ENCODE data around the gene FAM161A. TPM values are rescaled to one million over a fixed set of nuclear protein-coding genes. Genes with fewer than 3 reads are reported as not detected.

Gene FAM161A
- total and polyA plus RNA-seq, 2 experiments from 2014 or later = 16.2 to 27.4 TPM

GRCh38 chr2:61799099-61799498 is 54.8 kb downstream of the FAM161A start:
- Mint-ChIP-seq H3K27ac (no peak overlapping the region), H3K4me1 (no peaks in the 10 kb centered on the region), H3K27me3 (ENCODE audit: insufficient read depth, low read depth, poor library complexity) (no peaks in the 10 kb centered on the region), H3K4me3 (no peak overlapping the region), H3K9me3 (peaks cover 5% of the 10 kb centered on the region; the same call in 2 of the 3 replicates), H3K36me3 (ENCODE audit: low read depth) (no peaks in the 10 kb centered on the region)
- DNase-seq (ENCODE audit: low spot score) (no peak), ATAC-seq (no peak)
- no peak overlapping the region for H3K4me2 ChIP-seq
- H3K79me2 ChIP-seq (replicated peaks; ENCODE audit: insufficient read depth) = no peaks in the 10 kb centered on the region
- no peaks in the 10 kb centered on the region for H3F3A ChIP-seq (replicated peaks; ENCODE audit: low read depth)
- H3K4me3 ChIP-seq = no peak overlapping the region
- no peak overlapping the region for H3K27ac ChIP-seq (ENCODE audit: low read depth)
- TF ChIP-seq REST (IDR thresholded peaks at IDR 0.05; ENCODE audit: unreplicated experiment) = no peak
- TF ChIP-seq POLR2AphosphoS5 (IDR thresholded peaks at IDR 0.05; ENCODE audit: low read depth) = no peak
- no peak for TF ChIP-seq ETS1 (IDR thresholded peaks at IDR 0.05)
- TF ChIP-seq JUNB (IDR thresholded peaks at IDR 0.05; ENCODE audit: unreplicated experiment) = no peak
- no peak for TF ChIP-seq EZH2 (IDR thresholded peaks at IDR 0.05; ENCODE audit: low read depth, unreplicated experiment)
- TF ChIP-seq NANOG (IDR thresholded peaks at IDR 0.05; ENCODE audit: borderline replicate concordance) = no peak
- TF ChIP-seq STAT1 (IDR thresholded peaks at IDR 0.05; ENCODE audit: unreplicated experiment) = no peak
- no peak for TF ChIP-seq CREB1 (CRISPR knock-in tag; IDR thresholded peaks at IDR 0.05; ENCODE audit: low read depth)
- no peak for TF ChIP-seq EZH2phosphoT487 (IDR thresholded peaks at IDR 0.05; ENCODE audit: unreplicated experiment)
- TF ChIP-seq ZNF331 (CRISPR knock-in tag; IDR thresholded peaks at IDR 0.05; ENCODE audit: low read depth) = no peak
- TF ChIP-seq ZNF114 (CRISPR knock-in tag; IDR thresholded peaks at IDR 0.05) = no peak
- TF ChIP-seq CTCF (conservative IDR thresholded peaks at IDR 0.05; ENCODE audit: low read depth in 2 of 2) = no peak
- no peak for TF ChIP-seq ZNF462 (CRISPR knock-in tag; IDR thresholded peaks at IDR 0.05)
- no peak overlapping the region for H2AFZ ChIP-seq
- H3K27me3 ChIP-seq (ENCODE audit: insufficient read depth) = no peaks in the 10 kb centered on the region
- no peaks in the 10 kb centered on the region for H4K20me1 ChIP-seq (replicated peaks; ENCODE audit: insufficient read depth)
- no peaks in the 10 kb centered on the region; the same call in 1 of the 2 replicates for H3K9me2 ChIP-seq (ENCODE audit: insufficient read depth)
- no peaks in the 10 kb centered on the region for H3K36me3 ChIP-seq (ENCODE audit: insufficient read depth)
- 0 out of 2 replicates have a peak, but pooled peaks cover 7% of the 10 kb centered on the region for H3K4me1 ChIP-seq (ENCODE audit: insufficient read depth)
